Measurements from ENCODE around the gene SPATA31C1.

- TF ChIP-seq CTCF (IDR thresholded peaks at IDR 0.05) (no peak), SREBF2 (IDR thresholded peaks at IDR 0.05) (no peak), REST (IDR thresholded peaks at IDR 0.05) (no peak), POLR2A (IDR thresholded peaks at IDR 0.05; ENCODE audit: low read length) (no peak), EP300 (IDR thresholded peaks at IDR 0.05) (no peak), NFE2L2 (conservative IDR thresholded peaks at IDR 0.05; ENCODE audit: low read length) (no peak), CBX8 (IDR thresholded peaks at IDR 0.05) (no peak), KDM1A (IDR thresholded peaks at IDR 0.05; ENCODE audit: low read depth) (no peak), TP53 (CRISPR knock-in tag; IDR thresholded peaks at IDR 0.05) (no peak), HDAC2 (IDR thresholded peaks at IDR 0.05) (no peak), MAZ (IDR thresholded peaks at IDR 0.05; ENCODE audit: borderline replicate concordance, low read depth, low read length) (no peak), HMGXB4 (CRISPR knock-in tag; IDR thresholded peaks at IDR 0.05; ENCODE audit: borderline replicate concordance) (no peak)
These were observed 24.8 kb upstream of the SPATA31C1 start for GRCh38 chr9:87892956-87893355.

Measured in A549 (cell line).